Measurements from ENCODE around the gene CCDC60.

The CCDC60 gene

GRCh38 chr12:119448611-119449131, 114.1 kb downstream of the CCDC60 start:
- DNase-seq, result no peak

- no peak for DNase-seq
These were observed 116.2 kb downstream of the CCDC60 start for GRCh38 chr12:119450771-119451170.

DNA sequence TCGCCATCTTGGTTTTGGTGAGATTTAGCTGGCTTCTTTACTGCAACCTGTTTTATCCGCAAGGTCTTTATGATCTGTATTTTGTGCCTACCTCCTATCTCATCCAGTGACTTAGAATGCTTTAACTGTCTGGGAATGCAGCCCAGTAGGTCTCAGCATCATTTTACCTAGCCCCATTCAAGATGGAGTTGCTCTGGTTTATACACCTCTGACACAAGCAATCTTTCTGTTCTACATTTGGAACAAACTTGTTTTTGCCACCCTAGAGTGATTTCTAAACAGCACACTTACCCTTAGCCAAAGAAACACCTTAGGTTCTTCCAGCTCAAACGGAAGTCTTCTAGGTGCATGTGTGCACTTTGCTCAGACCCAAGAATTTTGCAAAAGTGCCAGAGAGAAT, 122.3 kb downstream of the CCDC60 start:
- DNase-seq, result no peak

DNA sequence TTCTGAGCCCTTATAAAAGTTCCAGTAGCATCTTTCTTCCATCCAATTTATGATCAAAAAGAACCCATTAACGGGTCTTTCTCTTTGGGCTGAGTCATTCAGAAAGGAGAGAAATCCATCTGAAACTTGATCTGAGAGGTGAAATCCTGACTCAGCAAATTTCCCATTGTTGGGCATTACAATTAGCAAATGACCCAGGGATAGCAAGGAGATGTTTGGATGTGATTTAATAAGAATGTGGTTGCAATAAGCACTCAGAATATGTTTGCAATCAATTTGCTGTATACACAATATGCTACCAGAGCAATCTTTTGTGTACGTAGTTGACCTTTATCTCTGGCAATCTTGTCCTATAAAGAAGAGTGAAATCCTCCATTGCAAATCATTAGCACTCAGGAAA, 122.7 kb downstream of the CCDC60 start:
- no peak for DNase-seq

- no peak for DNase-seq
These were observed 125.0 kb downstream of the CCDC60 start for GRCh38 chr12:119459481-119459880.

GRCh38 chr12:119460876-119461275, 126.3 kb downstream of the CCDC60 start:
- no peak for DNase-seq

DNA sequence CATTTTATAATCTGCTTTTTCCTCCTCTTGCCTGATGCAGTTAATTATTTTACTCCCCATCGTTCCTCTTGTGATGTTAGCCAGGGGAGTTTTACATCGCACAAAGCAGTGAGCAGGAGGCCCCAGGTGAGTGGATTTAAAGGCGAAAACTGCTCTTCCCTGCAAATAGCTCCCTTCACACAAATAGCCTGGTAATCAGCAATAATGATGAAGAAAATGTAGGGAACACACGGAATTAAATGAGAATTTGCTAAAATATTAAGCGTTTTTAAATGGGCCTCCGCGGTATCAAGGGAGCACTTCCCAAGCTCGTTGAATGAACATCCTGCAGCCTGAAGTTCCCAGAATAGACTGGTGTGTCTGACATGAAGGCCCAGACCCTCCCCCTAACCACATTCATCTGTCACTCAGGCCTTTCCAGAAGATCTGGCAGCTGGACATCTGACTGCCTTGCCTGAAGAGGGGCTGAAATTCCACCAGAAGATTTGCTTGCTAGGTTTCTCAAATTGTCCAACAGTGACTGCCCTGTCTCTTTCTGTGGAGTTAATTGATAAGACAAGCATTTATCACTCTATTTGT, 127.2 kb downstream of the CCDC60 start:
- DNase-seq, result no peak

GRCh38 chr12:119463211-119463926, 128.8 kb downstream of the CCDC60 start:
- DNase-seq, result no peak

- DNase-seq, result no peak
These were observed 133.8 kb downstream of the CCDC60 start for GRCh38 chr12:119468296-119468695.

DNA sequence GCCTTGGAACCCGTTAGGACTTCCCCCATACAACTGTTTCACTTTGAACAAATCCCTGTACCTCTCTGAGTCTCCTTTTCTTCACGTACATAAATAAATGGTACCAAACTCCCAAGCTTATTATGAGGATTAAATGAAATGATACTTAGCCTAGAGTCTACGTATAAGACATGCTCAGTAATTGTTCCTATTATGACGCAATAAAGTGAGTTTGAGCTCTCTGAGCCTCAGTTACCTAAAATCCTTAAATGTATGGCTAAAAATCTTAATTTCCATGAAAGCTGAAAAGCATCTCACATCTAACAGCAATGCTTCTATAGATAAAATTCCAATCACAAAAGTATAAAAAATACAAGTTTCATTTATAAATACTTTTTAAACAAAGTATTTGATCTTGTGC, 141.1 kb downstream of the CCDC60 start:
- no peak for DNase-seq

DNA sequence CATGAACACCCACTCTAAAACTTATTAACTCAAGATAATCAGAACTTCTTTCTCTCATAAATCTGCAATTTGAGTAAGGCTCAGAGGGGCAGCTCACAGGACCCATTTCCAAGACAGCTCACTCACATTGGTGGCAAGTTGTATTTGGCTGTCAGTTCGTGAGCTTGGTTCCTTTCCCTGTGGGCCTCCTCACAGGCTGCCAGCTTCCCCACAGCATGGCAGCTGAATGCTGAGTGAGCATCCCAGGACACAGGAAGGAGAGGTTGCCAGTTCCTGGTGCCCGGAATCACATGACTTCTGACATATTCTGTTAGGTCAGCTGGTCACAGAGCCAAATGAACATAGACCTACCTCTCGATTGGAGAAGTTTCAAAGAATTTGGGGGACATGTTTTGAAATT, 142.4 kb downstream of the CCDC60 start:
- no peak for DNase-seq

GRCh38 chr12:119479121-119479561, 144.6 kb downstream of the CCDC60 start:
- no peak for DNase-seq

DNA sequence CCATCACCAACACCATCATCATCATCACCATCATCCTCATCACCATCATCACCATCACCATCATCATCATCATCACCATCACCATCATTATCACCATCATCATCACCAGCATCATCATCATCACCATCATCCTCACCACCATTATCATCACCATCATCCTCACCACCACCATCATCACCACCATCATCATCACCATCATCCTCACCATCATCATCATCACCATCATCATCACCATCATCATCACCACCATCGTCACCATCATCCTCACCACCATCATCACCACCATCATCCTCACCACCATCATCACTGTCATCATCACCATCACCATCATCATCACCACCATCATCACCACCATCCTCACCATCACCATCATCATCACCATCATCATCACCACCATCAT, 146.0 kb downstream of the CCDC60 start:
- no peak for DNase-seq

DNA sequence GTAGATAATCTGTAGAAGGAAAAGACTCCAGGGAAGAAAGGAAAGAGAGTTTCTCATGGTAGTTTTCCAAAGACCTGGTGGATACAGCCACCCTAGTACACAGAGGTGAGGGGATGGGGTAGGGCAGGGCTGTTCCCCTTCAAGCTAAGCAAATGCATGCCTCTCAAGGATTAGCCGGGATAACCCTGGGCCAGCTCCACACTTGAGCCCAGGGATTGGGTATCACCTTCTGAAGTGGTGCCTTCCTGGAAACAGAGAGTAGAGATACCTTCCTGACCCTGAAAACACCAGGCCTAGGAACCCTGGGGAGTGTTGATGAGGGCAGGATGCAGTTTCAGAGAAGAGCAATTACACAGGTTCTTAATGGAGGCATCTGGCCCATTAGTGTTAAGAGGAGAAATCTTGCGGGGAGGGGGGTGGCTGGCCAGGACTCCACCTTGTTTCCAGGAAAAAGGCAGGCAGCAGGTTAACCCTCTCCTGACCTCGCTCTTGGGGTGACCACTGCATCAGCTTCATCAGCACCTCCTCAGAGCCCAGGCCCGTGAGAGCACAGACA, 152.1 kb downstream of the CCDC60 start:
- no peak for DNase-seq

DNA sequence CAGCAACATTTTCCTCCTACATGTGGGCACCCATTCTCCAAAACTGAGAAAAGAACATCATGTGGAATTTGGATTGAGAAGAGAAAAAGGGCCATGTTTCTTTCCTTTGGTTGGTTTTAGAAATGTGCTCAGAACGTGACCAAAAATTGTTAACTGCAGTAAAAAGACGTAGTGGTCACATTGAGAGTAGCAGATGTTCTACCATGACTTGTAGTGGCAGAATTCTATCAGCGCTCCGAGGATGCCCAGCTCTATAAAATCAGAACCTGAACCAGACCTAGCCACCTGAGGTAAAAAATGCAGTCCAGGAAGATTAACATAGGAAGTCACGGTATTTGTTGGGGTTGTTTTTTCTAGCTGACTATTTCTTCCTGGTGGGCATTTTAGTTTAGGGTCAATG, 157.3 kb downstream of the CCDC60 start:
- no peak for DNase-seq

GRCh38 chr12:119500209-119500608, 165.7 kb downstream of the CCDC60 start:
- no peak for DNase-seq

- no peak for DNase-seq
These were observed 166.5 kb downstream of the CCDC60 start for GRCh38 chr12:119501052-119501451.

DNA sequence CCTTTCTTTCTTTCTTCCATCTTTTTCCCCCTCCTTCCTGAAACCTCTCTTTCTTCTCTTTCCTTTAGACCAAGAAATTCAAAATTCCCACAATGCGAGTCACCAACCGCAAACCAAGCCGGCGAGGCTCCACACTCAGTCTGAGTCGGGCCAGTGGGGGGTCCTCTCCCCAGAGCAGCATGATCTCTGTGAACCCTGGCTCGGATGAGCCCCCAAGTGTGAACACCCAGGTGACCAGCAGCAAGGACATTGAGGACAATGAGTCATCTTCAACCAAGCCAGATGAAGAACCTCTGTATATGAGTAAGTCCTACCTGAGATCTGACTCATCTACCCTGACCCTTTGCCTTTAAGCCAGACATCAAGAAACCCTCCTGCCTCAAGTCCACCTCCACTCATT, 170.5 kb downstream of the CCDC60 start:
- no peak for DNase-seq

DNA sequence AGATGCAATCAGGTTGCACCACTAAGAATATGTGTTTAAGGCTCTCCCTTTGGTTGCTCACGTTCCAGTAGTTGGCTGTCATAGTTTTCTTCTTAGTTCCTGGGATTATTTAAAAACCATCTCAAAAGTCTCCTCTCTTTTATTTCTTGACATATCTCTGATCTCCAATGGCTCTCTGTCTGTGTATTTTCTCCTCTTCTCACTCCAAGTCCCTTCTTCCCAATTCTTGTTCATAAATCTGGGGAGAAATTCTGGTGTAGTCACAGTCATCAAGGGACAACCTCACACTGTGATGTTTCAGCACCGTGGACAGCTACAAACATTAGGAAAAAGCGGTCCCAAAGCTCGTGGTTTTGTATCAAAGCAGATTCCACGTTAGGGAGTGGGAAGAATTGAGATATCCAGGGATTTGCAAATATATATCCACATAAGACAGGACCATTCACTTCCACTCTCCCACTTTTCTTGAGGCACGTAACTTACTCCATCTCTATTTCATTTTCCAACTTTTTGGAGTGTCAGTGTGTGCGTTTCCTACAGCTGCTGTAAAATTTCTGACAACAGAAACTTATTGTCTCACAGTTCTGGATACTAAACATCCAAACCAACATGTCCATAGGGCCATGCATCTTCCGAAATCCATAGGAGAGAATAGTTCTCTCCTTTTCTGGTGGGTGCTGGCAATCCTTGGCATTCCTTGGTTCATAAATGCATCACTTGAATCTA, 178.4 kb downstream of the CCDC60 start:
- DNase-seq, result no peak

GRCh38 chr12:119528241-119528640, 193.7 kb downstream of the CCDC60 start:
- no peak for DNase-seq

DNA sequence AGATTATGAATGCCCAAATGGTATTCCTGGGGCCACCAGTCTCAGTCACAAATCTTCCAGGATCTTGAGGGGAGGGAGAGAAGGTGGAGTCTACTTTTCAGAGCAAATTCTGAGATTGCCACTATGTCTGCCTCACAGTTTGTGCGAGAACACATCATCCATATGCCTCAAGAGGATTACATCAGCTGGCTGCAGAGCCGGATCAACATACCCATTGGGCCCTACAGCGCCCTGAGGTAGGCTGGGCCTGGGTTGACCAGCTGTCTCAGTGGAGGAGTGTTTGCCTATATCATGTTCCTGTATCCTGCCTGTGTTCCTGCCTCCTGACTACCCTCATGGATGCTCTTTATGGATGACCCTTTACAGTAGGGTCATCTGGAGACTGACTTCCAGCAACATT, 205.9 kb downstream of the CCDC60 start:
- no peak for DNase-seq

DNA sequence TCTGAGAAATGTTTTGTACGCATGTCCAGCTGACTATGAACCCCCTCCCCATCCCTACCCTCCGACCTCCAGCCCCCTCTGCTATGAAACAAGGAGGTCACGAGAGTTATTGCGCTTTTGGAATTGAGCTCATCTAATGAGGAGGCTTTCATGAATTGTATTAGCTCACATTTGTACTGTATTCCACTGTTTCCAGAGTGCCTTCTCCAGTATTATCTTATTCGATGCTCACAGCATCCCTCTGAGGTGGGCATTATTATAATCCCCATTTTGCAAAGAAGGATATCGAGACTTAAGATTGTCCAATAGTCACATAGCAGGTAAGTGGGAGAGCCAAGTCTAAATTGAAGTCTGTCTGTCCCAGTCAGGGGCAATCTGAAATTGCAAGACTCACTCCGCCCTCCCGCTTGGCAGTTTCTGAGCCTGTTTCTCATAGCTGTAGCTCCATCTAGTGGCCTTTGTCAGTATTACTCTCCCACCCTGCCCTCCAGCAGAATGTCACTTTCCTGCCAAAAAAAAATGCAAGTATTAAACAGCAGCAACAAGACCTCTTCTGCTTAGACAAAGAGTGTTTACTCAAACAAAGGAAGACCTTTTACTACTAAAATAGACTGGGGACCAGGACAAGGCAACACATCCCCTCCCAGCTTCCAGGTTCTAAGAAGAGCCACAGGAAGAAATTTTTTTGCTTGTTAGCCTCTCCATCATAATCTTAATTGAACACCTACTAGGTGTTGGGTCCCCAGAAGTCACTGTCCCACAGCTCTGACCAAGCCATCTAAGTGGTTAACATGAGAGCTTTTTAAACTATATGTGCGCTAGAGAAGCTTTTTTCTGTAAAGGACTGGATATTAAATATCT, 210.5 kb downstream of the CCDC60 start:
- peak; percentile 45 for DNase-seq

- DNase-seq, result no peak
These were observed 211.8 kb downstream of the CCDC60 start for GRCh38 chr12:119546340-119546739.
